Activated CD8-positive, alpha-beta T cell treated with anti-CD3 and anti-CD28 coated beads for 36 hours (primary cell): ENCODE results near the gene MCTP2. TPM values are rescaled to one million over a fixed set of nuclear protein-coding genes. Genes with fewer than 3 reads are reported as not detected.

Experiments used
- ATAC-seq: fragments of 200-7000 bp; cut with Tn5 transposase; one replicate; pipeline ENCODE4 v1.10.0; 2021; ENCODE audit warnings: mild to moderate bottlenecking, moderate library complexity
- CTCF ChIA-PET: fragments of 350-600 bp; sonication (Branson Sonifier 250); formaldehyde crosslinking; loops from one replicate; lab custom pipeline; 2021; ENCODE audit warnings: antibody characterized with exemption; lab: Charles Lee
- POLR2A ChIA-PET: fragments of 350-600 bp; sonication (Branson Sonifier 250); formaldehyde crosslinking; loops from one replicate; lab custom pipeline; 2021; ENCODE audit warnings: antibody characterized with exemption; lab: Charles Lee
- DNase-seq: peaks from one replicate; pipeline ENCODE4 v3.0.0-alpha.2; 2020
- H3K27ac Mint-ChIP-seq: one replicate; pipeline ENCODE4 v1.8.0; 2021; ENCODE audit warnings: mild to moderate bottlenecking, mixed read lengths
- H3K27me3 Mint-ChIP-seq: one replicate; pipeline ENCODE4 v1.8.0; 2021; ENCODE audit warnings: mixed read lengths
- H3K36me3 Mint-ChIP-seq: one replicate; pipeline ENCODE4 v1.8.0; 2021; ENCODE audit warnings: low read depth, mixed read lengths
- H3K4me1 Mint-ChIP-seq: one replicate; pipeline ENCODE4 v1.8.0; 2021; ENCODE audit warnings: low read depth, mixed read lengths
- H3K4me3 Mint-ChIP-seq: one replicate; pipeline ENCODE4 v1.8.0; 2021; ENCODE audit warnings: mild to moderate bottlenecking, moderate library complexity, mixed read lengths
- H3K9me3 Mint-ChIP-seq: one replicate; pipeline ENCODE4 v1.8.0; 2021; ENCODE audit warnings: mixed read lengths
- CTCF ChIP-seq: fragments of 200-600 bp; IDR thresholded peaks from one replicate; pipeline ENCODE4 v1.8.0; 2022; ENCODE audit warnings: antibody characterized with exemption, mild to moderate bottlenecking
- intact Hi-C: fragments of 100-400 bp; cut with micrococcal nuclease; formaldehyde crosslinking; loops from one replicate; pipeline ENCODE4 v1.10.0; 2022
- total RNA-seq, 2 experiments: library from RNA; stranded (reverse); gene quantifications; one replicate each; pipeline ENCODE4 v1.2.3, GENCODE V29; 2021

Gene MCTP2
- total RNA-seq, 2 experiments from 2014 or later, result 16.2 to 18.3 TPM

GRCh38 chr15:94416267-94416666, 184.9 kb downstream of the MCTP2 start:
- DNase-seq, result no peak
- ATAC-seq, result no peak
- ChIA-PET POLR2A (no interaction called here), CTCF (no interaction called here)
- Mint-ChIP-seq H3K27ac (no peak overlapping the region), H3K27me3 (no peaks in the 10 kb centered on the region), H3K4me1 (no peaks in the 10 kb centered on the region), H3K9me3 (no peaks in the 10 kb centered on the region), H3K36me3 (peaks cover 6% of the 10 kb centered on the region), H3K4me3 (no peak overlapping the region)
- intact Hi-C loops, result no loop called here
- no peak for TF ChIP-seq CTCF

GRCh38 chr15:94416820-94417219, 185.5 kb downstream of the MCTP2 start:
- no peak for ATAC-seq
- DNase-seq, result no peak
- POLR2A ChIA-PET, result no interaction called here

DNA sequence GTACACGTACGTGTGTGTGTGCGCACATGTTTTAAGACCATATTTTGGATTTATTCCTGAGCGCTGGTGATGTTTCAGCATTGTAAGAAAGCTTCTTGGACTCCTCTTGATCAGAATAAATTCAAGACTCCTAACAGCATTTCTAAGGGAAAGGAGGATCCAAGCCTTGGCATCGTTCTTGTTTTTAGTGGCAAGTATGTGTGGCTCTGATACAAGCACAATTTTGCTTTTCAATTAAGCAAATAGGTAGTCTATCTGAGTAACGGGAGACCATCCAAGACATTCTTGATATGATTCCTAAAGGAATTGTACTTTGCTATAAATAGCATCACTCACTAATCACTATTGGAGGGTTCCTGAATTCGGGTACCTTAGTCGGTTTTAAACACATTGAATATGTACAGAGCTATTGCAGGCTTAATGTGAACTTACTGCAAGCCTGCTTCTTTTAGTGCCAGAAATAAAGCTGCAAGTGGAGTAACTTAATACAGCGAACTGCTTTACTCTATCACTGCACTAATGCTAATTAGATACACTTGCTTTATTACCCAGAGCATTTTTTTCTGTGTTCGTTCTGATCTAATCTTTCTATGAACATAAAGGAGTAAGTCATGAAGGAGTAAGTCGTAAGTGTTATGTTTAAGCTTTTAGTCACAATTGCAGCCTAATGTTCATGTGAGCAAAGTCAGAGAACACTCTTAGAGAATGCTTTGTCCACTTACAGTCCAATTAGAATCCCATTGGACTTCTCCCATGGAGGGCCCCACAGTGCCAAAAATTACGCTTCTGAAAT, 186.3 kb downstream of the MCTP2 start:
- TF ChIP-seq CTCF, result no peak
- H3K4me1 Mint-ChIP-seq, result no peaks in the 10 kb centered on the region

More at GRCh38 chr15:94416820-94417219, 185.5 kb downstream of the MCTP2 start:
- TF ChIP-seq CTCF, result no peak
- CTCF ChIA-PET, result no interaction called here
- no peaks in the 10 kb centered on the region for H3K27me3 Mint-ChIP-seq
- no peaks in the 10 kb centered on the region for H3K9me3 Mint-ChIP-seq
- intact Hi-C loops, result no loop called here
- no peak overlapping the region for H3K27ac Mint-ChIP-seq
- peaks cover 6% of the 10 kb centered on the region for H3K36me3 Mint-ChIP-seq
- H3K4me1 Mint-ChIP-seq, result no peaks in the 10 kb centered on the region
- no peak overlapping the region for H3K4me3 Mint-ChIP-seq

GRCh38 chr15:94421706-94422105, 190.3 kb downstream of the MCTP2 start:
- ATAC-seq (no peak), DNase-seq (no peak)
- POLR2A ChIA-PET, result no interaction called here
- H3K4me3 Mint-ChIP-seq, result no peak overlapping the region
- intact Hi-C loops, result no loop called here
- H3K36me3 Mint-ChIP-seq, result peaks cover 6% of the 10 kb centered on the region
- no peaks in the 10 kb centered on the region for H3K9me3 Mint-ChIP-seq
- H3K27ac Mint-ChIP-seq, result no peak overlapping the region
- TF ChIP-seq CTCF, result no peak
- CTCF ChIA-PET, result no interaction called here
- no peaks in the 10 kb centered on the region for H3K27me3 Mint-ChIP-seq
- H3K4me1 Mint-ChIP-seq, result no peaks in the 10 kb centered on the region

More for the DNA sequence above, 186.3 kb downstream of the MCTP2 start:
- no peaks in the 10 kb centered on the region for H3K27me3 Mint-ChIP-seq
- intact Hi-C loops, result no loop called here
- no peak overlapping the region for H3K4me3 Mint-ChIP-seq
- ChIA-PET POLR2A (no interaction called here), CTCF (no interaction called here)
- no peaks in the 10 kb centered on the region for H3K9me3 Mint-ChIP-seq
- DNase-seq, result no peak
- H3K27ac Mint-ChIP-seq, result no peak overlapping the region
- ATAC-seq, result no peak
- peaks cover 6% of the 10 kb centered on the region for H3K36me3 Mint-ChIP-seq

DNA sequence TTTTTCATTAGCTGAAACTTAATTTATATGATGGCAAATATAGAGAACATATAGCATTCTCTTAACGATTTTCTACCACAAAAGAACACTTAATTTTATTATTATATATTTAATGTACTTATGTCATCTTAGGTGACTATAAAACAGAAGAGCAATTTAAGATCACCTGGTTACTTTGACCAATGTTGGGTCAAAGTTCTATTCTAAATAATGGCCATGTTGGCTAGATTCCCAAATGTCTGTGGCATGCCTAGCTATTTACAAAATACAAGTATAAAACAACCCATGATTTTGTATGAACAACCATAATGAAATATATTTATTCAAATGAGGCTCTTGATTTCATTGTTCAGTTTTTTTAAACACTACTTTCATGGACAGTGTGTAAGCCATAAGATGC, 200.9 kb downstream of the MCTP2 start:
- no peak overlapping the region for H3K4me3 Mint-ChIP-seq
- CTCF ChIA-PET, result no interaction called here
- peaks cover under 1% of the 10 kb centered on the region for H3K9me3 Mint-ChIP-seq
- DNase-seq (no peak), ATAC-seq (no peak)
- no peaks in the 10 kb centered on the region for H3K27me3 Mint-ChIP-seq
- TF ChIP-seq CTCF, result no peak
- no peaks in the 10 kb centered on the region for H3K4me1 Mint-ChIP-seq
- no peak overlapping the region for H3K27ac Mint-ChIP-seq
- H3K36me3 Mint-ChIP-seq, result peaks cover 6% of the 10 kb centered on the region
- intact Hi-C loops, result no loop called here
- POLR2A ChIA-PET, result no interaction called here
